ENCODE data around the gene ASTE1.

DNA sequence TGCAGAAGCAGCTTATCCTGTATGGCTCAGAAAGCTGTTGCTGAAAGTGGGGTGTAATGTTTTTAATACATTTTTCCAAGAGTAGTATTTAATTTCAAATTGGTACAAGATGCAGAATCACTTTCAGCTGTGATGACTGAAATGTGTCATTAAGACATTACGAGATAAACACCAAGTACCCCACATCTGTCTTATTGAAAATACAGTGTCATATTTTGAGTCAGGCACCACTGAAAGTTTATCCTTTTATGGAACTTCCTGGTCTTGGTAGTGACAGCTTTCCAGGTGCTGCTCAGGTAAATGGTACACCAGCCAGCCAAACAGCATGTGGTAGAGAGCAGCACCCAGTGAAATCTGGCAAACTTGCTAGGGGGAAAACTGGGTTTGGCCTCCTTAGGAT, 16.9 kb downstream of the ASTE1 start:
- TF ChIP-seq SUPT20H (IDR thresholded peaks at IDR 0.05; ENCODE audit: borderline replicate concordance, control insufficient read depth, low read depth, low read length) (no peak), TCF12 (IDR thresholded peaks at IDR 0.05; ENCODE audit: low read depth, low read length) (no peak), FOXK2 (IDR thresholded peaks at IDR 0.05) (no peak), MYC (IDR thresholded peaks at IDR 0.05; ENCODE audit: insufficient read depth, insufficient read length, insufficient replicate concordance, low read length, severe bottlenecking) (no peak), FOXM1 (IDR thresholded peaks at IDR 0.05; ENCODE audit: low read depth, low read length) (no peak)
- TF ChIP-seq, protein P1, sequence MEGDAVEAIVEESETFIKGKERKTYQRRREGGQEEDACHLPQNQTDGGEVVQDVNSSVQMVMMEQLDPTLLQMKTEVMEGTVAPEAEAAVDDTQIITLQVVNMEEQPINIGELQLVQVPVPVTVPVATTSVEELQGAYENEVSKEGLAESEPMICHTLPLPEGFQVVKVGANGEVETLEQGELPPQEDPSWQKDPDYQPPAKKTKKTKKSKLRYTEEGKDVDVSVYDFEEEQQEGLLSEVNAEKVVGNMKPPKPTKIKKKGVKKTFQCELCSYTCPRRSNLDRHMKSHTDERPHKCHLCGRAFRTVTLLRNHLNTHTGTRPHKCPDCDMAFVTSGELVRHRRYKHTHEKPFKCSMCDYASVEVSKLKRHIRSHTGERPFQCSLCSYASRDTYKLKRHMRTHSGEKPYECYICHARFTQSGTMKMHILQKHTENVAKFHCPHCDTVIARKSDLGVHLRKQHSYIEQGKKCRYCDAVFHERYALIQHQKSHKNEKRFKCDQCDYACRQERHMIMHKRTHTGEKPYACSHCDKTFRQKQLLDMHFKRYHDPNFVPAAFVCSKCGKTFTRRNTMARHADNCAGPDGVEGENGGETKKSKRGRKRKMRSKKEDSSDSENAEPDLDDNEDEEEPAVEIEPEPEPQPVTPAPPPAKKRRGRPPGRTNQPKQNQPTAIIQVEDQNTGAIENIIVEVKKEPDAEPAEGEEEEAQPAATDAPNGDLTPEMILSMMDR (IDR thresholded peaks at IDR 0.05 in 2 of 3, conservative IDR thresholded peaks at IDR 0.05 in 1 of 3; ENCODE audit: control insufficient read depth in 2 of 3, extremely low read depth in 1 of 3, insufficient read depth in 1 of 3, low read depth in 3 of 3, low read length in 3 of 3) = no peak

Data from GM12878 (cell line).